HG03520 (cell line): Measurements from ENCODE around the gene FTO.

Source experiments
- ATAC-seq: cut with Tn5 transposase; IDR thresholded peaks from one replicate; pipeline ENCODE4 v1.9.1; 2021; ENCODE audit warnings: mild to moderate bottlenecking, moderate library complexity; ENCODE audit not compliant: unreplicated experiment

Gene FTO

DNA sequence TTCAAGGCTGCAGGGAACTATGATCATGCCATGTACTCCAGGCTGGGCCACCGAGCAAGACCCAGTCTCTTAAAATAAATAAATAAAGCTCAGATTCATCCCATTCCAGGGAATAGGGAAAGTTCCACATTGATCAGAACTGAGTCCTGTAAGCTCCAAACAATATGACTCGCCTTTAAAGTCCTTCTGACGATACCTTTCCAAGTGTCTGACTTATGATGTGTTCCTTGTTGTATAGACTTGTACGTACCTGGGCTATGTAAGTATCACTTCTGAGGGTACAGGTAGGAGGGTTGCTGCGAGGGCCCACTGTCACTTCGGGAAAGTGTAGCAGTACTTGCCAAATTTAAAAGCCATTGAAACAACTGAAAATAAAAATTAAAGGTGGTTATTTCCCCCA is 329.8 kb downstream of the FTO start:
- ATAC-seq, result no peak

GRCh38 chr16:54034684-54035083 is 330.7 kb downstream of the FTO start:
- ATAC-seq, result no peak

GRCh38 chr16:54040480-54040879 is 336.5 kb downstream of the FTO start:
- no peak for ATAC-seq

- no peak for ATAC-seq
Measured at GRCh38 chr16:54040975-54041374, 337.0 kb downstream of the FTO start.

- ATAC-seq, result no peak
Measured at GRCh38 chr16:54048586-54049495, 344.9 kb downstream of the FTO start.

GRCh38 chr16:54049591-54050458 is 345.9 kb downstream of the FTO start:
- no peak for ATAC-seq

DNA sequence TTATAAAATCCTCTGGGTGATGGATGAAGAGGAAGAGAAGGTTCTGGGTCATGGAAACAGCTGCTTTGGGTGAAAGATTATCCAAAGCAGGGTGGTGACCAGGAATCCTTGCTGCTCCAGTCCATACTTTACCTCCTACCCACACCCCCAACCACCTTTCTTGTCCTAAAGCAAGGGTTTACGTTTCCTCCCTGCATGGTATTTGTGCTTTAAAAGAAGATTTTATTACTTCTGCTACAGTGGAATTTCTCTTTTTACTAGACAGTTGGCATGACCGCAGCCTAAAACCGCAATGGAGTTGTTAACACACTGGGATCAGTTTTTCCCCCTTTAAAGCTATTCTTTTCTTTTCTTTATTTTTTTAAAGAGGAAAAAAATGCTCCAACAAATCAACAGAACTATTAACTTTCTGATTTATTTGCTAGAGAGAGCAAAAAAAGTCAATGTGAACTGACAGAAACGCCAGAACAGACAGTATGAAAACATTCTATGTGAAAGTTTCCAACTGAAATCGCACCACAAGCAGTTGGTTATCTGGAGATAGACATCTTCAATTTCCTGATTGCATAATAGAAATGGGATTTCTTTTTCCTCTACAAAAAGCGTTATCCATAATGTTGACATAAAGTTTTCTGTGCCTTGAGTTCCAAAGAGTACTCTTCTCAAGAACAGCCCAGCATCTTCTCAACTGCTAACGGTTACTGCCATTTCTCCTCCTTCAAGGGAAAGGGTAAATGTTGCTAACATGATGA is 346.7 kb downstream of the FTO start:
- ATAC-seq, result no peak

- ATAC-seq, result no peak
Measured at GRCh38 chr16:54051821-54052220, 347.9 kb downstream of the FTO start.

- no peak for ATAC-seq
Measured at GRCh38 chr16:54052271-54052670, 348.3 kb downstream of the FTO start.

GRCh38 chr16:54053891-54054820 is 350.2 kb downstream of the FTO start:
- ATAC-seq, result no peak

- ATAC-seq, result no peak
Measured at GRCh38 chr16:54055191-54055590, 351.2 kb downstream of the FTO start.

- no peak for ATAC-seq
Measured at GRCh38 chr16:54055864-54056263, 351.9 kb downstream of the FTO start.

DNA sequence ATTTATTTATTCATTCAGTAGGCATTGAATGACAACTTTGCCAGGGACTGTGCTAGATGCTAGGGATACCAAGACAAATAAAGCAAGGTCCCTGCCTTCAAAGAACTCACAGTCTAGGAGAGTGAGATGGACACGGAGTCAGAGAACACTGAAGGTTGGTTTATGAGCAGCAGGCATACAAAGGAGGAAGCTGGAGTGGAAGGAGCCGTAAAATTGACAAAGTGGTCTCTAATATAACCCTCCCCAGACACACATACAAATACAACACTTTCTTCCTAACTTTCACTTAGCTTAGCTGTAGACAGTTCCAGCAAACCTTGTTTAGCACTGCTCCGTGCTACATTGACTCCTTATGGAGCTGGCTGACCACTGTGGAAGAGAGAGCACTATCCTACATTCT is 353.0 kb downstream of the FTO start:
- ATAC-seq, result no peak

GRCh38 chr16:54059319-54059718 is 355.4 kb downstream of the FTO start:
- no peak for ATAC-seq

DNA sequence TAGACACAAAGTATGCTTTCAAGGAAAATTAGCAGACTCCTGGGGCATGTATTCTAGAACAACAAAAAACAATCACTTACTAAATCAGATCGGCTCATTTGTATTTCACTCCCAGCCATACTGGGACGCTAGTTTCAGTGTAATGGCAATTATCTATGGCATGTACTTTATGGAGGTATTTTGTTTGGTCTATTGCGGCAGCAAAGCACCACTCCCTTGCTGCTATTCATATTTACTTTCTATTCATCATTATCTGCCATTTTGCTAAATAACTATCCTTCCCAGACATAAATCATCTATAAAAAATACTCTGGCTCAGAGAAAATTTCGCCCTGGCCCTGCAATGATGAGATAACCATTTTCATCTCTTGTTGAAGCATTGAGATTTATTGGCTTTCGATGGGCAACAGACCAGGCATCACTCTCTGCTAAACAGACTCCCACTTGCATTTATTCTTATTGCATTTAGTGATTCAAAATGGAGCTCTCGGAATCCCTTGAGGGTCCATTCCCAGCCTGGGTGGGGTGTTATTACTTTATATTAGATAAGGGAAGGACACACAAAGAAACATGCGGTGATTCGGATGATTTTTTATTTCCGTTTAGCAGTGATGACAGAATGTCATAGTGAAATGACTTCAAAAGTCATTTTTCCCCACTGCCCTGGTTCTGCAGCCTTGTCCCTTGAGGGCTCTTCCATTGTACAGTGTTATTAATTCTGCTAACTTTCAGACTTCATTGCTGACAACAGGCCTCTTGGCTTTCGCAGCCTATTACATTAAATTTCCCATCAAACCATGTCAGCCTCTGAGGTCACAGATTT is 356.9 kb downstream of the FTO start:
- no peak for ATAC-seq

GRCh38 chr16:54061454-54061853 is 357.5 kb downstream of the FTO start:
- no peak for ATAC-seq

- ATAC-seq, result no peak
Measured at GRCh38 chr16:54062361-54063278, 358.7 kb downstream of the FTO start.

DNA sequence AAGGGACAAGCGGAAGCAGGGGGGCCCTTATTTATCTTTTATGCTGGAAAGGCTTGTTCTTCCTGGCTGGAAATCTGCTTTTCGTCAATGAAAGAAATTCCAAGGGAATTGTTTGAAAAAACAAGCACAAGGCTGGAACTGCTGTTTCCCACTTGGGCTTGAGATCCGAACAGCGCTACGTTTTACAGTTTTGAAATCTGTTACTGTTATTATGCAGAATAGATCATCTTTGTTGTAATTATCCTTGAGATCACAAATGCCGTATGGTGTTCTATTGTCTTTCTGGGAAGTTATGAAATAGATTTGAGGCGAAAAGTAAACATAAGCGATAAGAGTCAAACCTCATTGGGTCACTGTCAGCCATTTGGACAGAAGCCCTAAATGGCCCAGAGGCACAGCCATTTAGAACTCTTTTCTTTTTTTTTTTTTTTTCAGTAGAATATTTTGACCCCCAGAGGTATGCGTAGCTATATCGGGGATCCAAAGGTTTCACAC is 359.4 kb downstream of the FTO start:
- no peak for ATAC-seq
